CD4-positive, alpha-beta T cell (primary cell): ENCODE measurements around the gene KIF25. TPM values are rescaled to one million over a fixed set of nuclear protein-coding genes. Genes with fewer than 3 reads are reported as not detected.

ENCODE experiments used
- ATAC-seq: fragments of 200-7000 bp; cut with Tn5 transposase; one replicate; pipeline ENCODE4 v1.10.0; 2022; ENCODE audit warnings: mild to moderate bottlenecking; ENCODE audit not compliant: poor library complexity
- CTCF ChIA-PET: fragments of 350-600 bp; sonication (Branson Sonifier 250); formaldehyde crosslinking; loops from one replicate; lab custom pipeline; 2021; ENCODE audit warnings: antibody characterized with exemption, inconsistent platforms; lab: Charles Lee
- POLR2A ChIA-PET: fragments of 350-600 bp; sonication (Branson Sonifier 250); formaldehyde crosslinking; loops from one replicate; lab custom pipeline; 2021; ENCODE audit warnings: antibody characterized with exemption, inconsistent platforms; lab: Charles Lee
- DNase-seq, 14 experiments: peaks; one replicate each; pipeline ENCODE4 v3.0.0-alpha.2; 2013 to 2020; ENCODE audit warnings: mixed read lengths in 2 of 14
- H3K27ac ChIP-seq, 2 donors: one replicate each; pipeline versions ENCODE4 v1.5.1 to v1.7.0; 2013; ENCODE audit warnings: low read length in 2 of 2, low read depth in 1 of 2, mild to moderate bottlenecking in 1 of 2
- H3K27me3 ChIP-seq, 2 experiments: 1 replicate in 1 of 2; 2 replicates in 1 of 2; pipeline versions ENCODE4 v1.6.1 to v1.7.0; 2013; ENCODE audit warnings: low read length in 2 of 2, control low read depth in 1 of 2, mild to moderate bottlenecking in 1 of 2, moderate library complexity in 1 of 2; ENCODE audit not compliant: insufficient read depth in 2 of 2, control insufficient read depth in 1 of 2
- H3K36me3 ChIP-seq: one replicate; pipeline ENCODE4 v1.6.1; 2013; ENCODE audit warnings: low read length, control low read depth; ENCODE audit not compliant: insufficient read depth
- H3K4me1 ChIP-seq: one replicate; pipeline ENCODE4 v1.6.1; 2013; ENCODE audit warnings: low read length, control low read depth; ENCODE audit not compliant: insufficient read depth
- H3K4me3 ChIP-seq: one replicate; pipeline ENCODE4 v1.5.1; 2013; ENCODE audit warnings: mild to moderate bottlenecking, low read length, moderate library complexity
- H3K9me3 ChIP-seq, 2 experiments: 1 replicate in 1 of 2; 2 replicates in 1 of 2; pipeline versions ENCODE4 v1.6.1 to v1.7.0; 2013; ENCODE audit warnings: low read length in 2 of 2, mild to moderate bottlenecking in 2 of 2, control low read depth in 1 of 2, moderate library complexity in 1 of 2; ENCODE audit not compliant: control insufficient read depth in 1 of 2, insufficient read depth in 1 of 2
- H3K27ac Mint-ChIP-seq: one replicate; pipeline ENCODE4 v1.8.0; 2020; ENCODE audit warnings: mixed read lengths
- H3K27me3 Mint-ChIP-seq: one replicate; pipeline ENCODE4 v1.8.0; 2021; ENCODE audit warnings: mixed read lengths
- H3K36me3 Mint-ChIP-seq: one replicate; pipeline ENCODE4 v1.8.0; 2021; ENCODE audit warnings: low read depth, mixed read lengths
- H3K4me1 Mint-ChIP-seq: one replicate; pipeline ENCODE4 v1.8.0; 2021; ENCODE audit warnings: low read depth, mixed read lengths
- H3K4me3 Mint-ChIP-seq: one replicate; pipeline ENCODE4 v1.8.0; 2020; ENCODE audit warnings: mild to moderate bottlenecking, mixed read lengths
- H3K9me3 Mint-ChIP-seq: one replicate; pipeline ENCODE4 v1.8.0; 2020; ENCODE audit warnings: mixed read lengths
- CTCF ChIP-seq: fragments of 200-600 bp; IDR thresholded peaks from one replicate; pipeline ENCODE4 v1.8.0; 2022; ENCODE audit warnings: antibody characterized with exemption, mild to moderate bottlenecking
- intact Hi-C, 2 experiments: fragments of 100-400 bp; cut with DNase I in 1 of 2; cut with micrococcal nuclease in 1 of 2; formaldehyde crosslinking; loops; one replicate each; pipeline versions ENCODE4 v1.15.1 to v1.9.0; 2023 to 2025; cut with DNase I, micrococcal nuclease
- total RNA-seq, 174 experiments: library from RNA in 2 of 174; stranded (reverse) in 2 of 174; gene quantifications; one replicate each; pipeline ENCODE4 v1.2.3 and lab custom pipeline; 2021 to 2026

The KIF25 gene
- total RNA-seq, 2 experiments from 2014 or later: not detected

DNA sequence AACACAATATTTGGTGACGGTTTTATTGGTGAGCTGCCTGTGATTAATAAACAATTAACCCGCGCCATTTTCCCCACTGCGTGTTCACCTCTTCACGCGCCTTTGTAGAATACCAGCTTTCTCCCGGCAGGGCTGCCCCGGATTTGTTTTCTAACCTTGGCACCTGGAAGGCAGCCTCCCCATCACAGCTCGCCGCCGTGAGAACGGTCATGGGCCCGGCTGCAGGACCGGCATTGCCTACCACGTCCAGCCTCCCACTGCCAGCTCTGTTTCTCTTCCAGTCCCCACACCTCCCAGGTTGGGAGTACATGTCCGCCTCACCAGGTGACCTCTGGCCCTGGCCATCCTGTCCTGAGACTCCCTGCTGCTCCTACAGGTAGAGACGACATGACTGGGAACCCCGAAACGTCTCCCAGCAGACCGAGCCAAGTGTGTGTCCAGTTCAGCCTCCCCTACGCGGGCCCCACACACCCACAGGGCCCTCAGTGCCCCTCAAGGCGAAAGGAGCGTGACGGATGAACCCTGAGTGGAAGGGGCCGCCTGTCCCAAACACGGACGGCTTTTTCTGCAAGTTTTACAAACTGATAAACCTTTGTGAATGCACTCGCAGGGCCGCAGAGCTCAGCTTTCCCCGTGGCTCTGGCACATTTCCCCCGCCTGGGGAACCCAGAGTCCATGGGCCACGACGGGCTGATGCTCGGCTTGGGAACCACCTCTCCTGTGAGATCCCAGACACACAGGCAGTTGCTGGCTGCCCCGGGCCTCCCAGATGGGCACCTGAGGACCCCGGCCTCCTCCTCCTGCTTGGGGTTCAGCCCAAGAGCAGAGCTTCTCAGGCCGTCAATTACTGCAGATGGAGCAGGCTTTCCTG lies 55.9 kb downstream of the KIF25 start:
- Histone ChIP-seq H3K9me3 (peaks cover 0 to 9% of the 10 kb centered on the region in 2 experiments), H3K36me3 (no peaks in the 10 kb centered on the region), H3K4me3 (no peak overlapping the region), H3K27ac (no peak overlapping the region), H3K27me3 (no peaks in the 10 kb centered on the region), H3K4me1 (no peaks in the 10 kb centered on the region)
- DNase-seq (no peak), ATAC-seq (no peak)
- no peaks in the 10 kb centered on the region for H3K9me3 Mint-ChIP-seq
- intact Hi-C loops: no loop called here
- no peak overlapping the region for H3K4me3 Mint-ChIP-seq
- no peaks in the 10 kb centered on the region for H3K27me3 Mint-ChIP-seq
- TF ChIP-seq CTCF: no peak
- ChIA-PET POLR2A (no interaction called here), CTCF (no interaction called here)
- no peaks in the 10 kb centered on the region for H3K4me1 Mint-ChIP-seq
- H3K36me3 Mint-ChIP-seq: no peaks in the 10 kb centered on the region
- no peak overlapping the region for H3K27ac Mint-ChIP-seq

DNA sequence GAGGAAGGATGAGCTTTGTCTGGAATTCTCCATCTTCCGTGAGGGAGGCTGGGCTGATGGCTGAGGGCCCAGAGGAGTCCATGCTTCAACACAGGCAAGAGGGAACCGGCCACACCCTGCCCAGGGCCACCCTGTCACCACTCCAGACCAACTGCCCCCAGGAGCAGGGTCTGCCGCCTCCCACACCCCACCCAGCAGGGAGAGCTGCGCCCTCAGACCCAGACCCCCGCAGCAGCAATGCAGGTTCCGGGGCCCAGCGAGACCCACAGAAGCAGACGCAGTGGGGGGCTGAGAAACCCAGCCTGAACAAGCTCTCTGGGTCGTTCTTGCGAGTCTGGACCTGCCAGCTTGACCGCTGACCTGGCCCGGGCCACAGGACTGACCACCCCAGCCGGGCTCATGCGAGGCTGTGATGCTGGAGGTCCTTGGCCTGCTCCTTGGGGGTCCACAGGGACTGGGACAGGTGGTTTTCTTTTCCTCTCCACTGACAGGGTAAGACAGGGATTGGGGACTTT lies 56.5 kb downstream of the KIF25 start:
- no peak for TF ChIP-seq CTCF
- Mint-ChIP-seq H3K27ac (no peak overlapping the region), H3K27me3 (no peaks in the 10 kb centered on the region), H3K36me3 (no peaks in the 10 kb centered on the region), H3K4me3 (no peak overlapping the region), H3K9me3 (no peaks in the 10 kb centered on the region), H3K4me1 (no peaks in the 10 kb centered on the region)
- H3K27ac ChIP-seq: no peak overlapping the region
- no peak overlapping the region for H3K4me3 ChIP-seq
- no peaks in the 10 kb centered on the region for H3K36me3 ChIP-seq
- ATAC-seq: no peak
- no peaks in the 10 kb centered on the region for H3K27me3 ChIP-seq
- ChIA-PET POLR2A (no interaction called here), CTCF (no interaction called here)
- intact Hi-C loops: no loop called here
- no peak for DNase-seq
- no peaks in the 10 kb centered on the region for H3K4me1 ChIP-seq
- peaks cover 0 to 9% of the 10 kb centered on the region in 2 experiments for H3K9me3 ChIP-seq

DNA sequence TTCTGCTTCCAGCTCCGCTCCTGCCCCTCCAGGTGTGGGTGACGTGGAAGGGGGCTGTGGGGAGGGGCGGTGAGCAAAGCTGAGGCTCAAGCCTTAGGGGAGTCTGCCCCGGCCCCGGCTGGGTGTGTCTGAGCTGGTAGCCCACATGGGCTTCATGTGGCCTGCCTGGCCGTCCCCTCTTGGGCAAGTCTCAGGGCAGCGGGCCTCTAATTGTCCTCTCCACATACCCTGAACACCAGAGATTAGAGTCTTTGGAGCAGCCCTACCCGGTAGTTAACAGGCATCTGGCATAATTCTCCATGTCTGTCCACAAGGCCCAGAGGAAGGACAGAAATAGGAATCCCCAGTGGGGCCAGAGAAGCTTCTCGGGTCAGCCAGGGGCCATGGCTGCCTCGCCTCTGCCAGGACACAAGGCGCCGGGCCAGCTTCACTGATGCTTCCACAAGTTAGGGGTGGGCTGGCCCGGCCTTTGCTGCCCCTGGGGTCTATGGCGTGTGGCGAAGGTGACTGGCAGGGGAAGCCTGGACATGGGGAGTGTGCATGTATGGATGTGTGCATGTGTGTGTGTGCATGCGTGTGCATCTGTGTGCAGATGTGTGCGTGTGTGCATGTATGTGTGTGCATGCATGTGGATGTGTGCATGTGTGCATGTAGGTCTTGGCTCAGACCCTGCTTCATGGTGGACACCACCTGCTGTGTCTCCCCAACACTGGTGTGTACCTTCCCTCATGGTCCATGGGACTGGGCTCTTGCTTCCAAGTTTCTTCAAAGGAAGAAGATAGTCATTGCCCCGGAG lies 57.5 kb downstream of the KIF25 start:
- Histone ChIP-seq H3K9me3 (peaks cover 0 to 7% of the 10 kb centered on the region in 2 experiments), H3K36me3 (no peaks in the 10 kb centered on the region), H3K4me3 (no peak overlapping the region), H3K4me1 (no peaks in the 10 kb centered on the region), H3K27ac (no peak overlapping the region), H3K27me3 (no peaks in the 10 kb centered on the region)
- H3K4me1 Mint-ChIP-seq: no peaks in the 10 kb centered on the region
- intact Hi-C loops: no loop called here
- no peak for TF ChIP-seq CTCF
- H3K36me3 Mint-ChIP-seq: no peaks in the 10 kb centered on the region
- ATAC-seq: no peak
- DNase-seq: no peak
- POLR2A ChIA-PET: no interaction called here
- H3K27ac Mint-ChIP-seq: no peak overlapping the region
- no peaks in the 10 kb centered on the region for H3K27me3 Mint-ChIP-seq
- no peaks in the 10 kb centered on the region for H3K9me3 Mint-ChIP-seq
- CTCF ChIA-PET: no interaction called here
- no peak overlapping the region for H3K4me3 Mint-ChIP-seq
